HEK293 (cell line): ENCODE results near the gene MAP7D1.

Source experiments
- CTCF ChIA-PET: fragments of 350-600 bp; formaldehyde crosslinking; extraction: SDS; loops from one replicate; lab custom pipeline; 2021; ENCODE audit warnings: antibody characterized with exemption; lab: Yijun Ruan, JAX
- POLR2A ChIA-PET: fragments of 300-600 bp; formaldehyde crosslinking; extraction: SDS; loops from one replicate; lab custom pipeline; 2020; ENCODE audit warnings: antibody characterized with exemption, inconsistent platforms; lab: Yijun Ruan, JAX
- H3K27ac ChIP-seq: fragments of 200-500 bp; sonication (Bioruptor generic); 2 replicates; pipeline ENCODE4 v1.5.1; 2014; ENCODE audit warnings: low read depth, low read length, control low read depth, inconsistent platforms; ENCODE audit errors: extremely low read depth
- H3K36me3 ChIP-seq, 2 experiments: fragments of 200-500 bp in 1 of 2; sonication (Bioruptor generic) in 1 of 2; 1 replicate in 1 of 2; 2 replicates in 1 of 2; pipeline ENCODE4 v1.5.1; 2014 to 2017; ENCODE audit warnings: inconsistent platforms in 2 of 2, low read length in 2 of 2; ENCODE audit not compliant: control insufficient read depth in 2 of 2, insufficient read depth in 1 of 2
- H3K4me1 ChIP-seq: fragments of 200-500 bp; sonication (Bioruptor generic); 2 replicates; pipeline ENCODE4 v1.5.1; 2014; ENCODE audit warnings: mild to moderate bottlenecking, low read length, inconsistent platforms; ENCODE audit not compliant: control insufficient read depth, insufficient read depth
- H3K4me3 ChIP-seq: 2 replicates; pipeline ENCODE4 v1.5.1; 2011; ENCODE audit warnings: low read depth, mild to moderate bottlenecking, control low read depth, low read length, moderate library complexity
- H3K9me3 ChIP-seq: fragments of 200-500 bp; sonication (Bioruptor generic); 2 replicates; pipeline ENCODE4 v1.5.1; 2014; ENCODE audit warnings: low read depth, low read length, inconsistent platforms; ENCODE audit not compliant: control insufficient read depth, insufficient read depth
- BCL6B ChIP-seq: fragments of 450-650 bp; formaldehyde crosslinking; IDR thresholded peaks from 2 replicates; pipeline ENCODE4 v1.5.1; 2017; ENCODE audit warnings: missing biosample characterization, missing genetic modification characterization
- GFI1B ChIP-seq: fragments of 450-650 bp; formaldehyde crosslinking; IDR thresholded peaks from 2 replicates; pipeline ENCODE4 v1.5.1; 2016; ENCODE audit warnings: missing biosample characterization, missing genetic modification characterization
- KLF16 ChIP-seq: fragments of 450-650 bp; formaldehyde crosslinking; IDR thresholded peaks from 2 replicates; pipeline ENCODE4 v1.5.1; 2017; ENCODE audit warnings: missing biosample characterization, missing genetic modification characterization
- SCRT1 ChIP-seq: fragments of 450-650 bp; formaldehyde crosslinking; IDR thresholded peaks from 2 replicates; pipeline ENCODE4 v1.5.1; 2016; ENCODE audit warnings: missing biosample characterization, missing genetic modification characterization, borderline replicate concordance
- SETDB1 ChIP-seq: IDR thresholded peaks from one replicate; pipeline ENCODE4 v1.6.1; 2017; ENCODE audit warnings: mild to moderate bottlenecking, low read length, moderate library complexity, mixed read lengths; ENCODE audit not compliant: insufficient read length
- SP3 ChIP-seq: fragments of 450-650 bp; formaldehyde crosslinking; IDR thresholded peaks from 2 replicates; pipeline ENCODE4 v1.5.1; 2016; ENCODE audit warnings: missing biosample characterization, missing genetic modification characterization
- SP7 ChIP-seq: fragments of 450-650 bp; formaldehyde crosslinking; IDR thresholded peaks from 2 replicates; pipeline ENCODE4 v1.5.1; 2016; ENCODE audit warnings: missing biosample characterization, missing genetic modification characterization
- ZNF157 ChIP-seq: fragments of 450-650 bp; formaldehyde crosslinking; IDR thresholded peaks from 2 replicates; pipeline ENCODE4 v1.5.1; 2016; ENCODE audit warnings: missing biosample characterization, missing genetic modification characterization
- ZNF211 ChIP-seq: fragments of 450-650 bp; formaldehyde crosslinking; IDR thresholded peaks from 2 replicates; pipeline ENCODE4 v1.5.1; 2016; ENCODE audit warnings: low read depth, missing biosample characterization, missing genetic modification characterization
- ZNF311 ChIP-seq: fragments of 450-650 bp; formaldehyde crosslinking; IDR thresholded peaks from 2 replicates; pipeline ENCODE4 v1.5.1; 2017; ENCODE audit warnings: missing biosample characterization, missing genetic modification characterization, borderline replicate concordance
- ZNF324 ChIP-seq: fragments of 450-650 bp; formaldehyde crosslinking; IDR thresholded peaks from 2 replicates; pipeline ENCODE4 v1.5.1; 2016; ENCODE audit warnings: missing biosample characterization, missing genetic modification characterization
- ZNF473 ChIP-seq: fragments of 450-650 bp; formaldehyde crosslinking; IDR thresholded peaks from 2 replicates; pipeline ENCODE4 v1.5.1; 2017; ENCODE audit warnings: missing biosample characterization, missing genetic modification characterization
- ZNF558 ChIP-seq: fragments of 450-650 bp; formaldehyde crosslinking; IDR thresholded peaks from 2 replicates; pipeline ENCODE4 v1.5.1; 2016; ENCODE audit warnings: missing biosample characterization, missing genetic modification characterization
- ZNF621 ChIP-seq: fragments of 450-650 bp; formaldehyde crosslinking; IDR thresholded peaks from 2 replicates; pipeline ENCODE4 v1.5.1; 2017; ENCODE audit warnings: missing biosample characterization, missing genetic modification characterization
- ZNF654 ChIP-seq: fragments of 450-650 bp; formaldehyde crosslinking; IDR thresholded peaks from 2 replicates; pipeline ENCODE4 v1.5.1; 2016; ENCODE audit warnings: low read depth, missing biosample characterization, missing genetic modification characterization
- ZNF692 ChIP-seq: fragments of 450-650 bp; formaldehyde crosslinking; IDR thresholded peaks from 2 replicates; pipeline ENCODE4 v1.5.1; 2016; ENCODE audit warnings: missing biosample characterization, missing genetic modification characterization
- ZNF777 ChIP-seq: fragments of 450-650 bp; formaldehyde crosslinking; IDR thresholded peaks from 2 replicates; pipeline ENCODE4 v1.5.1; 2017; ENCODE audit warnings: missing biosample characterization, missing genetic modification characterization, borderline replicate concordance
- ZSCAN16 ChIP-seq: fragments of 450-650 bp; formaldehyde crosslinking; IDR thresholded peaks from 2 replicates; pipeline ENCODE4 v1.5.1; 2016; ENCODE audit warnings: missing biosample characterization, missing genetic modification characterization
- ZSCAN30 ChIP-seq: fragments of 450-650 bp; IDR thresholded peaks from 2 replicates; pipeline ENCODE4 v1.5.1; 2018; ENCODE audit warnings: missing biosample characterization, mild to moderate bottlenecking, missing genetic modification characterization, moderate library complexity
- TF ChIP-seq, protein P1 (sequence below): fragments of 450-650 bp; formaldehyde crosslinking; IDR thresholded peaks from 2 replicates; pipeline ENCODE4 v1.5.1; 2016; ENCODE audit warnings: missing biosample characterization, missing genetic modification characterization
- TF ChIP-seq, protein P2 (sequence below): fragments of 450-650 bp; formaldehyde crosslinking; IDR thresholded peaks from 2 replicates; pipeline ENCODE4 v1.5.1; 2016; ENCODE audit warnings: missing biosample characterization, missing genetic modification characterization
- TF ChIP-seq, protein P3 (sequence below): fragments of 450-650 bp; formaldehyde crosslinking; IDR thresholded peaks from 2 replicates; pipeline ENCODE4 v1.5.1; 2017; ENCODE audit warnings: missing biosample characterization, missing genetic modification characterization

MAP7D1 gene

DNA sequence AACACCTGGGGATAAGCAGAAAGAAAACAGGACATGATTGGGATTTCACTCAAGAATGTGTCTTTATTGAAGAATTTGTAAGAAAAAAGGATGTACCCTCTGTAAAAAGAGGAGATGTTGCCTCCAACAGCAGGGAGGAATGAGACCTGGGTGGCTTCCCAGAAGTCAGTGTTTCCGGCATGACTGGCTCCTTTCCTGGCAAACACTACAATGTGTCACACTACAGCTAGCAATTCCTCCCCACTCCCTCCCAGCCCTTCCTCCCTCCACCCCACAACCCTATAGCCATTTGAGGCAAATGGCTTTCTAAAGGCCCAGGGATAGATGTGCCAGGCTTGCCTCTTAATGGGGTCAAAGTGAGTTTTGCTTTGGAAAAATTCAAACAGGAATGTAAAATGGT is 19.4 kb upstream of the MAP7D1 start:
- TF ChIP-seq ZNF324 (tag by site-specific recombination): no peak
- TF ChIP-seq, all 188 proteins: peak for 0
- Histone ChIP-seq H3K27ac (no peak overlapping the region), H3K4me1 (no peaks in the 10 kb centered on the region), H3K36me3 (peaks cover 0 to 49% of the 10 kb centered on the region in 2 experiments; a peak in 2 of 3 replicates), H3K9me3 (no peaks in the 10 kb centered on the region), H3K4me3 (no peak overlapping the region)
- CTCF ChIA-PET: interaction anchor here (0.6 to 7.2 kb wide), 4 partner anchors 13 to 285 kb away, joined by 3 to 156 read pairs (median 10); partner anchors contain the start of gene TRAPPC3
- POLR2A ChIA-PET: interaction anchor here (1.4 kb wide), 1 partner anchor 12 kb away, joined by 3 read pairs; no protein-coding TSS in a partner anchor

- ChIA-PET CTCF (interaction anchor here (1.6 to 7.2 kb wide), 2 partner anchors 37 to 284 kb away, joined by 3 to 156 read pairs; no protein-coding TSS in a partner anchor), POLR2A (interaction anchor here (1.4 kb wide), 1 partner anchor 11 kb away, joined by 3 read pairs; no protein-coding TSS in a partner anchor)
- Histone ChIP-seq H3K9me3 (no peaks in the 10 kb centered on the region), H3K4me3 (no peak overlapping the region), H3K36me3 (peaks cover 0 to 49% of the 10 kb centered on the region in 2 experiments; a peak in 2 of 3 replicates), H3K4me1 (no peaks in the 10 kb centered on the region), H3K27ac (no peak overlapping the region)
- TF ChIP-seq ZNF654 (tag by site-specific recombination): no peak
- TF ChIP-seq ZSCAN30: no peak
- no peak for TF ChIP-seq ZNF621
- no peak for TF ChIP-seq SCRT1 (tag by site-specific recombination)
- no peak for TF ChIP-seq SETDB1
- TF ChIP-seq GFI1B: no peak
- TF ChIP-seq KLF16: no peak
- no peak for TF ChIP-seq ZNF311 (tag by site-specific recombination)
- no peak for TF ChIP-seq SP7 (tag by site-specific recombination)
- TF ChIP-seq, all 188 proteins: peak for 0
These were observed 18.7 kb upstream of the MAP7D1 start for GRCh38 chr1:36137226-36137625.

DNA sequence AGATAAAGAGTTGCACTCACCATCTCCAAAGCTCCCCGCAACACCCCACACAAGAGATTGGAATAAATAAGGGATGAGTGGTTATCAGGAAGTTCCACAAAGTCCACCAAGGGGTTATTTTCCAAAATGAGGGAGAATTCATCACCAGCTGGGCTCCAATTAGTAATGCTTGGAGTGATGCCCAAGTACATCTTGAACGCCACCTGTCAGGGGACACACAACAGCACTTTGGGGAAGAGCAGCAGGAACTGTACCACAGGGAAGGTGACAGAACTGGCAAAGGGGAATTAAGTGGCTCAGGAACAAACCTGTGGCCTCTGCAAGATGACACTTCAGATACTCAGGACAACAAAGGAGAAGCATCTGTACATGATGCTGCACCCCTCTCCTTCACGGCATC is 18.2 kb upstream of the MAP7D1 start:
- Histone ChIP-seq H3K4me1 (no peaks in the 10 kb centered on the region), H3K9me3 (no peaks in the 10 kb centered on the region), H3K4me3 (no peak overlapping the region), H3K36me3 (peaks cover 0 to 49% of the 10 kb centered on the region in 2 experiments; a peak in 2 of 3 replicates), H3K27ac (no peak overlapping the region)
- TF ChIP-seq, protein P1, sequence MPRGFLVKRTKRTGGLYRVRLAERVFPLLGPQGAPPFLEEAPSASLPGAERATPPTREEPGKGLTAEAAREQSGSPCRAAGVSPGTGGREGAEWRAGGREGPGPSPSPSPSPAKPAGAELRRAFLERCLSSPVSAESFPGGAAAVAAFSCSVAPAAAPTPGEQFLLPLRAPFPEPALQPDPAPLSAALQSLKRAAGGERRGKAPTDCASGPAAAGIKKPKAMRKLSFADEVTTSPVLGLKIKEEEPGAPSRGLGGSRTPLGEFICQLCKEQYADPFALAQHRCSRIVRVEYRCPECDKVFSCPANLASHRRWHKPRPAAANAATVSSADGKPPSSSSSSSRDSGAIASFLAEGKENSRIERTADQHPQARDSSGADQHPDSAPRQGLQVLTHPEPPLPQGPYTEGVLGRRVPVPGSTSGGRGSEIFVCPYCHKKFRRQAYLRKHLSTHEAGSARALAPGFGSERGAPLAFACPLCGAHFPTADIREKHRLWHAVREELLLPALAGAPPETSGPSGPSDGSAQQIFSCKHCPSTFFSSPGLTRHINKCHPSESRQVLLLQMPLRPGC (tag by site-specific recombination): no peak
- no peak for TF ChIP-seq ZNF692
- TF ChIP-seq ZNF558 (tag by site-specific recombination): no peak
- no peak for TF ChIP-seq SP3 (tag by site-specific recombination)
- no peak for TF ChIP-seq ZNF211 (tag by site-specific recombination)
- TF ChIP-seq ZNF777 (tag by site-specific recombination): no peak
- TF ChIP-seq, protein P2, sequence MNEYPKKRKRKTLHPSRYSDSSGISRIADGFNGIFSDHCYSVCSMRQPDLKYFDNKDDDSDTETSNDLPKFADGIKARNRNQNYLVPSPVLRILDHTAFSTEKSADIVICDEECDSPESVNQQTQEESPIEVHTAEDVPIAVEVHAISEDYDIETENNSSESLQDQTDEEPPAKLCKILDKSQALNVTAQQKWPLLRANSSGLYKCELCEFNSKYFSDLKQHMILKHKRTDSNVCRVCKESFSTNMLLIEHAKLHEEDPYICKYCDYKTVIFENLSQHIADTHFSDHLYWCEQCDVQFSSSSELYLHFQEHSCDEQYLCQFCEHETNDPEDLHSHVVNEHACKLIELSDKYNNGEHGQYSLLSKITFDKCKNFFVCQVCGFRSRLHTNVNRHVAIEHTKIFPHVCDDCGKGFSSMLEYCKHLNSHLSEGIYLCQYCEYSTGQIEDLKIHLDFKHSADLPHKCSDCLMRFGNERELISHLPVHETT: no peak
- no peak for TF ChIP-seq ZNF473 (tag by site-specific recombination)
- TF ChIP-seq, protein P3, sequence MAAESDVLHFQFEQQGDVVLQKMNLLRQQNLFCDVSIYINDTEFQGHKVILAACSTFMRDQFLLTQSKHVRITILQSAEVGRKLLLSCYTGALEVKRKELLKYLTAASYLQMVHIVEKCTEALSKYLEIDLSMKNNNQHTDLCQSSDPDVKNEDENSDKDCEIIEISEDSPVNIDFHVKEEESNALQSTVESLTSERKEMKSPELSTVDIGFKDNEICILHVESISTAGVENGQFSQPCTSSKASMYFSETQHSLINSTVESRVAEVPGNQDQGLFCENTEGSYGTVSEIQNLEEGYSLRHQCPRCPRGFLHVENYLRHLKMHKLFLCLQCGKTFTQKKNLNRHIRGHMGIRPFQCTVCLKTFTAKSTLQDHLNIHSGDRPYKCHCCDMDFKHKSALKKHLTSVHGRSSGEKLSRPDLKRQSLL: no peak
- TF ChIP-seq ZSCAN16 (tag by site-specific recombination): no peak
- TF ChIP-seq ZNF157: no peak
- no peak for TF ChIP-seq BCL6B (tag by site-specific recombination)
- ChIA-PET POLR2A (no interaction called here), CTCF (interaction anchor here (1.6 kb wide), 1 partner anchor 38 kb away, joined by 7 read pairs; no protein-coding TSS in a partner anchor)
